HCT116 (cell line): ENCODE measurements around the gene DMRT3.

Experiments used
- CTCF ChIP-seq, 3 experiments: fragments of 200-600 bp in 1 of 3; sonication (generic) in 1 of 3; IDR thresholded peaks in 2 of 3; conservative IDR thresholded peaks in 1 of 3; 2 replicates each; pipeline ENCODE4 v1.5.1; 2012 to 2017; ENCODE audit warnings: low read depth in 2 of 3, low read length in 2 of 3, antibody characterized with exemption in 1 of 3, borderline replicate concordance in 1 of 3, control low read depth in 1 of 3, mild to moderate bottlenecking in 1 of 3, mixed read lengths in 1 of 3, mixed run types in 1 of 3, moderate library complexity in 1 of 3; ENCODE audit not compliant: insufficient read depth in 1 of 3
- EGR1 ChIP-seq: IDR thresholded peaks from 2 replicates; pipeline ENCODE4 v1.6.1; 2012; ENCODE audit warnings: low read depth
- EZH2phosphoT487 ChIP-seq: fragments of 200-600 bp; IDR thresholded peaks from 2 replicates; pipeline ENCODE4 v1.6.1; 2018; ENCODE audit warnings: antibody characterized with exemption, borderline replicate concordance
- FOSL1 ChIP-seq: IDR thresholded peaks from 2 replicates; pipeline ENCODE4 v1.6.1; 2012; ENCODE audit warnings: low read depth
- POLR2A ChIP-seq: IDR thresholded peaks from 2 replicates; pipeline ENCODE4 v1.7.0; 2011; ENCODE audit warnings: borderline replicate concordance; ENCODE audit not compliant: insufficient read depth, insufficient read length; ENCODE audit errors: extremely low read depth
- RAD21 ChIP-seq: IDR thresholded peaks from 2 replicates; pipeline ENCODE4 v1.6.1; 2012; ENCODE audit warnings: low read depth, mild to moderate bottlenecking
- SP1 ChIP-seq: IDR thresholded peaks from 2 replicates; pipeline ENCODE4 v1.6.1; 2012; ENCODE audit warnings: low read depth
- YY1 ChIP-seq: IDR thresholded peaks from 2 replicates; pipeline ENCODE4 v1.6.1; 2011; ENCODE audit warnings: low read length, low read depth, moderate library complexity, mild to moderate bottlenecking; ENCODE audit not compliant: insufficient replicate concordance; ENCODE audit errors: extremely low read depth
- ZBTB33 ChIP-seq: IDR thresholded peaks from 2 replicates; pipeline ENCODE4 v1.6.1; 2011; ENCODE audit warnings: mild to moderate bottlenecking, low read length, moderate library complexity; ENCODE audit not compliant: insufficient replicate concordance; ENCODE audit errors: extremely low read depth
- ZNF274 ChIP-seq: fragments of 200-500 bp; sonication (Bioruptor generic); IDR thresholded peaks from 2 replicates; pipeline ENCODE4 v1.6.1; 2014; ENCODE audit warnings: mild to moderate bottlenecking, low read depth, low read length, inconsistent platforms

GRCh38 chr9:926976-927375, 49.5 kb upstream of the DMRT3 start:
- TF ChIP-seq POLR2A (no peak), ZNF274 (no peak), CTCF (IDR thresholded peaks at IDR 0.05 in 2 of 3, conservative IDR thresholded peaks at IDR 0.05 in 1 of 3; ENCODE audit: borderline replicate concordance in 1 of 3, insufficient read depth in 1 of 3, low read depth in 2 of 3, low read length in 2 of 3) (no peak), RAD21 (no peak), ZBTB33 (no peak), EGR1 (no peak), FOSL1 (no peak), YY1 (no peak), SP1 (no peak), EZH2phosphoT487 (no peak)
